NCI-H1048 (cell line): ENCODE data around the gene SECISBP2.
"Not testable (repeated sequence)": the region's sequence is repeated elsewhere in the genome, so short reads cannot be mapped to it uniquely, and the experiment has no call there.

Source experiments
- DNase-seq: peaks from one replicate; lab custom pipeline; 2025; lab: John Stamatoyannopoulos, UW

SECISBP2 gene

GRCh38 chr9:89309608-89310474 lies 8.5 kb upstream of the SECISBP2 start:
- DNase-seq: no peak

- DNase-seq: peak; percentile 100
Observed at GRCh38 chr9:89310475-89311345, 7.6 kb upstream of the SECISBP2 start, which contains the start of gene CKS2. CKS2 (plus strand) TSS chr9:89311195; CDS start chr9:89311293, 98 bp downstream.

- DNase-seq: no peak
Observed at GRCh38 chr9:89311346-89312221, 6.7 kb upstream of the SECISBP2 start.

GRCh38 chr9:89312222-89312571 lies 6.1 kb upstream of the SECISBP2 start:
- no peak for DNase-seq

GRCh38 chr9:89313842-89314241 lies 4.5 kb upstream of the SECISBP2 start:
- DNase-seq: no peak

GRCh38 chr9:89314955-89315354 lies 3.3 kb upstream of the SECISBP2 start:
- DNase-seq: no peak

- no peak for DNase-seq
Observed at GRCh38 chr9:89315482-89315881, 2.8 kb upstream of the SECISBP2 start.

GRCh38 chr9:89317282-89317681 lies 1.0 kb upstream of the SECISBP2 start:
- no peak for DNase-seq

GRCh38 chr9:89319015-89319905 lies 960 bp downstream of the SECISBP2 start:
- no peak for DNase-seq

- no peak for DNase-seq
Observed at GRCh38 chr9:89323390-89323789, 5.1 kb downstream of the SECISBP2 start.

GRCh38 chr9:89325733-89326132 lies 7.4 kb downstream of the SECISBP2 start:
- no peak for DNase-seq

GRCh38 chr9:89328064-89328463 lies 9.8 kb downstream of the SECISBP2 start:
- no peak for DNase-seq

GRCh38 chr9:89329917-89330316 lies 11.6 kb downstream of the SECISBP2 start:
- DNase-seq: no peak

- no peak for DNase-seq
Observed at GRCh38 chr9:89330513-89330912, 12.2 kb downstream of the SECISBP2 start.

- no peak for DNase-seq
Observed at GRCh38 chr9:89339807-89340206, 21.5 kb downstream of the SECISBP2 start.

GRCh38 chr9:89340332-89340731 lies 22.0 kb downstream of the SECISBP2 start:
- no peak for DNase-seq

GRCh38 chr9:89342213-89342612 lies 23.9 kb downstream of the SECISBP2 start:
- DNase-seq: no peak

GRCh38 chr9:89342948-89343347 lies 24.6 kb downstream of the SECISBP2 start:
- DNase-seq: no peak

- not testable (repeated sequence) for DNase-seq
Observed at GRCh38 chr9:89343812-89344211, 25.5 kb downstream of the SECISBP2 start.

- no peak for DNase-seq
Observed at GRCh38 chr9:89345476-89345875, 27.2 kb downstream of the SECISBP2 start.

GRCh38 chr9:89346696-89347095 lies 28.4 kb downstream of the SECISBP2 start:
- no peak for DNase-seq
